ENCODE data around the gene TSPAN18.

- TF ChIP-seq POLR2A (IDR thresholded peaks at IDR 0.05; ENCODE audit: low read depth, low read length) (no peak), POLR2AphosphoS5 (IDR thresholded peaks at IDR 0.05; ENCODE audit: low read depth, low read length) (no peak), TAF1 (IDR thresholded peaks at IDR 0.05; ENCODE audit: borderline replicate concordance, low read depth, low read length) (no peak)
Measured at GRCh38 chr11:44731685-44732430, 5.1 kb downstream of the TSPAN18 start.
